Fibroblast of mammary gland (primary cell): ENCODE results near the gene CD2AP.
A peak's percentile ranks its signal among the peaks of the same experiment; 100 is the strongest.

Experiments used
- DNase-seq: peaks from one replicate; pipeline ENCODE4 v3.0.0-alpha.2; 2010; ENCODE audit warnings: low read depth
- H3K4me3 ChIP-seq: 2 replicates; pipeline ENCODE4 v1.5.1; 2011; ENCODE audit warnings: low read depth, mild to moderate bottlenecking, low read length, moderate library complexity; ENCODE audit not compliant: control insufficient read depth
- TF ChIP-seq, protein P1 (sequence below): conservative IDR thresholded peaks from 2 replicates; pipeline ENCODE4 v1.5.1; 2011; ENCODE audit warnings: low read depth, low read length, inconsistent platforms; ENCODE audit not compliant: control insufficient read depth, insufficient read depth

CD2AP gene

DNA sequence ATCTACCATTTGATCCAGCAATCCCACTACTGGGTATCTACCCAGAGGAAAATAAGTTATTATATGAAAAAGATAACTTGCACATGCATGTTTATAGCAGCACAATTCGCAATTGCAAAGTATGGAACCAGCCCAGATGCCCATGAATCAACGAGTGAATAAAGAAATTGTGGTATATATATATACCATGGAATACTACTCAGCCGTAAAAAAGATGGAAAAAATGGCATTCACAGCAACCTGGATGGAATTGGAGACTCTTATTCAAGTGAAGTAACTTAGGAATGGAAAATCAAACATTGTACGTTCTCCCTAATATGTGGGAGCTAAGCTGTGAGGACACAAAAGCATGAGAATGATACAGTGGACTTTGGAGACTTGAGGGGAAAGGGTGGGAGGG lies 120.8 kb downstream of the CD2AP start:
- TF ChIP-seq, protein P1, sequence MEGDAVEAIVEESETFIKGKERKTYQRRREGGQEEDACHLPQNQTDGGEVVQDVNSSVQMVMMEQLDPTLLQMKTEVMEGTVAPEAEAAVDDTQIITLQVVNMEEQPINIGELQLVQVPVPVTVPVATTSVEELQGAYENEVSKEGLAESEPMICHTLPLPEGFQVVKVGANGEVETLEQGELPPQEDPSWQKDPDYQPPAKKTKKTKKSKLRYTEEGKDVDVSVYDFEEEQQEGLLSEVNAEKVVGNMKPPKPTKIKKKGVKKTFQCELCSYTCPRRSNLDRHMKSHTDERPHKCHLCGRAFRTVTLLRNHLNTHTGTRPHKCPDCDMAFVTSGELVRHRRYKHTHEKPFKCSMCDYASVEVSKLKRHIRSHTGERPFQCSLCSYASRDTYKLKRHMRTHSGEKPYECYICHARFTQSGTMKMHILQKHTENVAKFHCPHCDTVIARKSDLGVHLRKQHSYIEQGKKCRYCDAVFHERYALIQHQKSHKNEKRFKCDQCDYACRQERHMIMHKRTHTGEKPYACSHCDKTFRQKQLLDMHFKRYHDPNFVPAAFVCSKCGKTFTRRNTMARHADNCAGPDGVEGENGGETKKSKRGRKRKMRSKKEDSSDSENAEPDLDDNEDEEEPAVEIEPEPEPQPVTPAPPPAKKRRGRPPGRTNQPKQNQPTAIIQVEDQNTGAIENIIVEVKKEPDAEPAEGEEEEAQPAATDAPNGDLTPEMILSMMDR = no peak
- DNase-seq = no peak
- H3K4me3 ChIP-seq = no peak overlapping the region

DNA sequence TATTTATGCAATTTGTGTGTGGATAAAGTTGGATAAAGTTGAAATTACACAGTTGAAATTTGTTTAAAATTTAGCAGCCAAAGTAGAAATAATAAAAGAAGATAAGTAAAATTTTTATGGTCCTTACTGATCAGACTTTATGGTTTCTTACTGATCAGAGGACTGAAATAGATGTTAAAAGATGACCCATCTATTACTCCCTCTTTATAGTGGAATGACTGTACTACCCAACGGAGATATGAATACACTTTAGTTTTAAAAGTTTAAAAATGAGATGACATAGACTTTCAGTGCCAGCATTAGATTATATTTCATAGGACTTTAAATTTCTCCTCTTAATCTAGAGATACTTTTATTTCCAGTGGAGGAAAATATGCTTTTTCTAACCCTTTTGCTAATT lies 121.9 kb downstream of the CD2AP start:
- no peak overlapping the region for H3K4me3 ChIP-seq
- DNase-seq = no peak
- TF ChIP-seq, protein P1 = no peak

DNA sequence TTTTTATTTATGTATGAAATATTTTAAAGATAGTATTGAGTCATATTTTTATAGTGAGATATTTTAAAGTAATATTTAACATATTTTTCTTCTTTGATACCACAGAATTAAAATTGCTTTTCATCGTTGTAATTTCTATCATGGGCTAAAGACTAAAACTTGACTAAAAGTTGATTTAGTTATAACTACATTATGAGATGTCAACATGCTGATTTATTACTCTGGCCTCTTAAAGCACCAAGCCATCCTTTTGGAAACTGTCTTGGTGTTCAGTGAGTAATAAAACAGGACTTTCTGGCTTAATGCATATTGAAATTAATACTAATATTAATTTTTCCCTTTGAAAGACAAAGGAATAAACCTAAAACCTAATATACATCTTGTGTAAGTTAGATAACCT lies 125.6 kb downstream of the CD2AP start:
- TF ChIP-seq, protein P1 = no peak
- DNase-seq = no peak
- no peak overlapping the region for H3K4me3 ChIP-seq

DNA sequence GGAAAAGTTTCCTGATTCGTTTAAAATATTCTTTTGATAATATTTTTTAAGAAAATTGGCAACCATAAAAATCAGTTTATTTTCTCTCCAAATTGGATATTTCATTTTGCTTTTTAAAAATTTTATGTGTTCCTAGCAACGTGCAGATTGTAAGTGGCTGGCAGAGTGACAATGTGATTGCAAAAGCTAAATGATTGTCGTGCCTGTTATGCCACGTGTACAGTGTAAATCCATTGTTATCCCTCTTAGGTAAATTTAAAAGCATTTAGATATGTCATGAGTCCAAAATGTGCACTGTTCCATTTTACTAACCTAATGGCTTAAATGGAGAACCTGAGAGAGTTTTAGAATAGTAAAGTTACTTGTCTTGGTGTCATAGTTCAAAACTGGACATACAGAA lies 126.4 kb downstream of the CD2AP start:
- H3K4me3 ChIP-seq = no peak overlapping the region
- peak; percentile 41 for DNase-seq
- TF ChIP-seq, protein P1 = no peak

DNA sequence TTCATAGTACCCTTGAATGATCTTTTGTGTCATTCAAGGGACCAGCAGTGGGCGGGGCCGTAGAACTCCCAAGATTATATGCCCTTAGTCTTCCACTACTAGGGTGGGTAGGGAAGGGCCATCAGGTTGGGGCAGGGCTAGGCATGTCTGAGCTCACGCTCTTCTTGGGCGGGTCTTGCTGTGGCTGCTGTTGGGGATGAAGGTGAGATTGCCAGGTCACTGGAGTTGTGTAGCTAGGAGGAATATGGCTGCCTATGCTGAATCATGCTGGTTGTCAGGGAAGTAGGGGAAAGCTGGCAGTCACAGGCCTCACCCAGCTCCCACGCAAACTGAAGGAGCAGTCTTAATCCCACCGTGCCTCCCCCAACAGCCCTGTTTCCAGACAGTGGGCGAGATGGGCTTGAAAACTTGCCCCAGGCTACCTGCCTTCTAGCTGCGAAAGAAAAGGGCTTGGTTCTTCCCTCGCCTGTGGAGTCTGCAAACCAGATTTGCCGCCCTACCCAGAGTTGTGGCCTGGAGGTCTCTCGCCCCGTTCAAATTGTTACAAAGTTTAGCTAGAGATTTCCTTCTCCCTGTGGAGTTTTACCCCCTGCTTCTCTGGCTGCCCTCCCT lies 144.4 kb downstream of the CD2AP start:
- DNase-seq = no peak
- no peak overlapping the region for H3K4me3 ChIP-seq
- TF ChIP-seq, protein P1 = no peak

DNA sequence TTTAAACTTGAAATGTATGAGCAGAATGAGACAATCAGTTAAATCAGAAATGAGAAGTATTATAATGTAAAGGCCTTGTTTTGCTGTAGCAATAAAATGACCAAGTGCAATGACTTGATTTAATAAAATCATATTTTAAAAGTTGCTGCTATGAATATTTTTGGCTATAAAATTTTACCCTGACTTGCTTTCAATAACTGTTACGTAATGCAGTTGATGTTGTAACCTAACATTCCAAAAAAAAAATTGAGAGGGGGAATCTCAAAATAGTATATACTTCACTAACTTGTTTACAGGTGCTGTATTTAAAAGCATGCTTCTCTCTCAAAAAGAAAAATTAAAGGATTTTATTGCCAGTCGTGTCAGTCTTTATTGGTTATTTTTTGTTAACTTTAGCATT lies 149.2 kb downstream of the CD2AP start:
- no peak for DNase-seq
- no peak overlapping the region for H3K4me3 ChIP-seq
- TF ChIP-seq, protein P1 = no peak

DNA sequence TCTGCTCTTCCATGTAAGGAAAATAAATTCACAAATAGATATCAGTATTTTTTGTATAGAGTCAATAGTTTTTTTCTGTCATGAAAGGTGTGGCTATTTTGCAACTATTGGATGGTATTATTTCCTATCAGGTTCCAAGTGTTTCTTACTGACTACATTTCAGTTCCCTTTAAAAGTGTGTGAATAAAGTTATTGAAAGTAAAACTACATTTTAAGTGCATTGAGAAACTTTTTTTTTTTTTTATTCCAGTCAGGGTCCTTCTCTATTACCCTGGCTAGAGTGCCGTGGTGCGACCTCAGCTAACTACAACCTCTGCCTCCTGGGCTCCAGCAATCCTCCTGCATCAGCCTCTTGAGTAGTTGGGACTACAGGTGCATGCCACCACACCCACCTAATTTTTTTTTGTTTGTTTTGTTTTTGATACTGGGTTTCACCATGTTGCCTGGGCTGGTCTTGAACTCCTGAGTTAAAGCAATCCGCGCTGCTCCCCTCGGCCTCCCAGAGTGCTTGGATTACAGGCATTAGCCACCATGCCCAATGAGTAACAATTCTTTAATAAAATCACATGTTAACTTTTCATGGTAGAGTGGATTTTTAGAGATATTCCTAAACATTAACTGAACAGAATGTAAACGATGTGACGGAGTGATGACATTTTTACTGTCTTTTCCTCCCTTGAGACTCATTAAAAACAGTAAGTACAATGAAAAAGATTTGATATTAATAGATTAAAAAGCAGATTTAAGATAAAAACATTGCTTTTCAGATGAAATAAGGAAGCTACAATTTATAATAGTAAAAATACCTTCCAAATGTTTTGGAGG lies 151.1 kb downstream of the CD2AP start:
- TF ChIP-seq, protein P1 = no peak
- H3K4me3 ChIP-seq = no peak overlapping the region
- DNase-seq = no peak
